PFSK-1 (cell line): Measurements from ENCODE around the gene FRA10AC1.

Experiments
- FOXP2 ChIP-seq: optimal IDR thresholded peaks from 2 replicates; pipeline ENCODE3; 2011; ENCODE audit warnings: borderline replicate concordance, control low read depth, inconsistent platforms; ENCODE audit not compliant: insufficient read depth; ENCODE audit errors: extremely low read length, extremely low read depth
- POLR2AphosphoS5 ChIP-seq: IDR thresholded peaks from 2 replicates; pipeline ENCODE4 v1.6.1; 2012; ENCODE audit warnings: low read depth, mild to moderate bottlenecking, control low read depth, low read length, moderate library complexity
- REST ChIP-seq, 2 experiments: IDR thresholded peaks; 2 replicates each; pipeline versions ENCODE4 v1.6.1 to v1.8.0; 2011 to 2012; ENCODE audit warnings: low read depth in 2 of 2, low read length in 2 of 2, control low read depth in 1 of 2, inconsistent platforms in 1 of 2, mild to moderate bottlenecking in 1 of 2, moderate library complexity in 1 of 2; ENCODE audit not compliant: insufficient read depth in 1 of 2
- SIN3A ChIP-seq: IDR thresholded peaks from 2 replicates; pipeline ENCODE4 v1.6.1; 2012; ENCODE audit warnings: mild to moderate bottlenecking, low read length, moderate library complexity, borderline replicate concordance; ENCODE audit not compliant: insufficient read depth
- TAF1 ChIP-seq: IDR thresholded peaks from 2 replicates; pipeline ENCODE4 v1.6.1; 2012; ENCODE audit warnings: low read length, control low read depth, borderline replicate concordance; ENCODE audit not compliant: insufficient read depth

FRA10AC1 gene

GRCh38 chr10:93722550-93722949 lies 20.2 kb upstream of the FRA10AC1 start:
- TF ChIP-seq SIN3A (no peak), FOXP2 (no peak), TAF1 (no peak)

- no peak for TF ChIP-seq TAF1
Observed at GRCh38 chr10:93719901-93720300, 17.5 kb upstream of the FRA10AC1 start.

GRCh38 chr10:93718937-93719725 lies 16.7 kb upstream of the FRA10AC1 start:
- TF ChIP-seq REST (IDR thresholded peaks at IDR 0.05; ENCODE audit: insufficient read depth in 1 of 2, low read depth in 2 of 2, low read length in 2 of 2): peak in 1 of 2 experiments; percentile 82; a peak in 2 of 4 replicates
- TF ChIP-seq SIN3A: no peak
- TF ChIP-seq FOXP2: no peak

- TF ChIP-seq FOXP2 (no peak), SIN3A (no peak), POLR2AphosphoS5 (no peak), TAF1 (no peak), REST (IDR thresholded peaks at IDR 0.05; ENCODE audit: insufficient read depth in 1 of 2, low read depth in 2 of 2, low read length in 2 of 2) (no peak)
Observed at GRCh38 chr10:93716766-93717165, 14.4 kb upstream of the FRA10AC1 start.

- TF ChIP-seq POLR2AphosphoS5 (no peak), TAF1 (no peak), REST (IDR thresholded peaks at IDR 0.05; ENCODE audit: insufficient read depth in 1 of 2, low read depth in 2 of 2, low read length in 2 of 2) (no peak), SIN3A (no peak), FOXP2 (no peak)
Observed at GRCh38 chr10:93715345-93715744, 13.0 kb upstream of the FRA10AC1 start.

- TF ChIP-seq REST (IDR thresholded peaks at IDR 0.05; ENCODE audit: insufficient read depth in 1 of 2, low read depth in 2 of 2, low read length in 2 of 2) (no peak), TAF1 (no peak), POLR2AphosphoS5 (no peak), FOXP2 (no peak), SIN3A (no peak)
Observed at GRCh38 chr10:93712593-93712992, 10.2 kb upstream of the FRA10AC1 start.
